SK-N-DZ (cell line): Measurements from ENCODE around the gene XYLT1.

Experiments
- DNase-seq: peaks from one replicate; pipeline ENCODE4 v3.0.0-alpha.2; 2015; ENCODE audit warnings: low spot score

Gene XYLT1

GRCh38 chr16:17289674-17290635, 180.8 kb downstream of the XYLT1 start:
- no peak for DNase-seq

DNA sequence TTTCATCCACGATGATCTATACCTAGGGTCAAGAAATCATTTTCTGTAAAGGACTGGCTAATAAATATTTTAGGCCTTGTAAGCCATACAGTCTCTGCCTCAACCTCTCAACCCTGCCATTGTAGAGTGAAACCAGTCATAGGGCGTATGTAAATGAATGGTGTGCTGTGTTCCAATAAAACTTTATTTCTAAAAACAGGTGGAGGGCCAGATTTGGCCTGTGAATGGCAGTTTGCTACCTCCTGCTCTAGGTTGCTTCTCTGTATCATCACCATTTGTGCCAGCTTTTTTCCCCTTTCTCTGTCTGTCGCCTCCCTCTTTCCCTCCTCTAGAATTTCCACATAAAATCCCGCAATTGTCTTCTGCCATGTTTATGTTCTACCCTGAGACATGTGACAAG, 181.7 kb downstream of the XYLT1 start:
- no peak for DNase-seq

GRCh38 chr16:17287166-17287800, 183.5 kb downstream of the XYLT1 start:
- peak; percentile 9 for DNase-seq

- no peak for DNase-seq
Measured at GRCh38 chr16:17286443-17286842, 184.3 kb downstream of the XYLT1 start.

DNA sequence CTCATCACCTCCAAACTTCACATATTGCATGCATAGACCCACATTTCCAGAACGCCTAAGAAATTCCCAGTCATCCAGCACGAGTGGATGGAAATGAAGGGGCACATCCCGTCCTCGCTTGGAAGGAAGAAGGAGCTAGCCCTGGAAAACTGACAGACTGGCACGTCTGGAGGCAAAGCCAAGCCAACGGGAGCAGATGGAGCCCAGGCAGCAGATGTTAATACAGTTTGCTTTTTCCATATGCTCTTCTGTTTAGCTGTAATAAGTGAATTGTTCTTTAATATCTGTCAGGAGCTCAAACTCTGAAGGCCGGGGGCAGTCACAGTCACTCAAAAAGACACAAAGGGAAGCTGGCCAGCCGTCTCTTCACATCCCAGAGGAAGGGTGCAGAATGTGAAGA, 187.7 kb downstream of the XYLT1 start:
- DNase-seq = no peak

GRCh38 chr16:17282247-17282646, 188.5 kb downstream of the XYLT1 start:
- no peak for DNase-seq

DNA sequence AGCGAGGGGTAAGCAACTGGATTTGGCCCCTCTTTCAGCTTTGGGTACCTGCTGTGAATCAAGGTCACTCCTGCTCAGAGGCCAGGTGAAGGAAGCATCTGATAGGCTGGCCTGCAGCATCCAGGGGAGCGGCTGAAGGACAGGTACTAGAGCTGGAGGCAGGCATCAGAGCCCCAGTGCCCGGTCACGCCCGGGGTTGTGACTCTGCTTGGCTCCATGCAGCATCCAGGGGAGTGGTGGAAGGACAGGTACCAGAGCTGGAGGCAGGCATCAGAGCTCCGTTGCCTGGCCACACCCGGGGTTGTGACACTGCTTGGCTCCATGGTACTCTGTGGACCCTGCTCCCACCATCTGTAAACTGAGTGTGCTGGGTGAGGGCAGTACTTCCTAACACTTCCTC, 189.7 kb downstream of the XYLT1 start:
- DNase-seq = no peak

- no peak for DNase-seq
Measured at GRCh38 chr16:17278988-17279387, 191.8 kb downstream of the XYLT1 start.

DNA sequence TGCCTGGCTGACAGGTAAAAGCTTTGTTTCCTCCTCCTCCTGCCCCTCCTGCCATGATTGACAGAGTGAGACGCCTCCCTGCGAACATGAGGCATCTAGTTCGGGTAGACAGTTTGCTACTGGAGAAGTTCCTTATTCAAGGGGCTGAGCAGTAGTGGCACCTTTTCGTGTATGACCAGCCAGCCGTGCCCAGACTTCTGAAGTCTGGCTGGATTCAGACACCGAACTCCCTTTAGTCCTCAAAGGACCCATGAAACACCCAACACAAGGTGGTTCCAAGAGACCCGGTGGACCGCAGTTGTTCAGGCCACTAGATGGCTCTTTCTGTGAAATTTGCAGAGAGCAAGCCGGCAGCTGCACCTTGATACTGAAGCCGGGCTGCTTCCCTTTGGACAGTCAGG, 192.8 kb downstream of the XYLT1 start:
- peak; percentile 8 for DNase-seq

GRCh38 chr16:17276610-17277009, 194.2 kb downstream of the XYLT1 start:
- DNase-seq = no peak

- DNase-seq = no peak
Measured at GRCh38 chr16:17276010-17276530, 194.7 kb downstream of the XYLT1 start.

DNA sequence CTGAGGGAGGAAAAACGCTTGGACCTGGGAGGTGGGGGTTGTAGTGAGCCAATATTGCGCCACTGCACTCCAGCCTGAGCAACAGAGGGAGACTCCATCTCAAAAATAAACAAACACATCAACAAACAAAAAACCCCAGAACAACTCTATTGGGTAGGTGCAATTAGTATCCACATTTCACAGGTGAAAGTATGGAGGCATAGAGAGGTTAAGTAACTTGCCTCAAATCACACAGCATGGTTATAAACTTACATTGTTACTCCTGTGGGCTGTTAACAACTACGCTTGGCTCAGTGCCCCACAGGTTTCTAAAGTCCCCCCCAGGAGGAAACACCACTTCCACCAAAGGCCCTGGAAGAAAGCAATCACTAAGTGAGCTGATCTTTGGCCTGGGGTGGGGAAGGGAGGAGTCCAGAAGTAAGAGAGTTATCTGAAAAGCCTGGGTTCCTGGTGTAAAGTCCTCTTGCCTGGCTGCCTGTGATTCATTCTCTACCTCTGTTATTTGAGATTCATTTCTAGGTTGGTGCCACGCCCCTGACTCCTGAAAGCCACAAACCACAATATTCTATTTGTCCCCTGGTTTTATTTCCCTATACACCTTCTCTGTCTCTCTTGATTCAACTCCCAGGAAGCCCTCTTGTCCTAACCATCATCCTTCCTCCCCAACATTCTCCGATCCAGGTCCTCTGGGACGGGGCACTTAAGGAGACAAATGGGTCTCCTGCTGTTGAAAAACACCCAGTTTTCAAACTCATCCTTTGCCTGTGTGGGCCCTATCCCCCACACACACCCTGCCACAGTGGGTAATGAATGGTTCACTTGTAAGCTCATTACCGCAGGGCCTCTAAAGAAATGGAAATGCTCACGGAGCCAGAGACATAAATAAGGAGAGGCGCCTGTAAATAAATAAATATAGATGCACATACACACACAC, 195.4 kb downstream of the XYLT1 start:
- no peak for DNase-seq

GRCh38 chr16:17273142-17273561, 197.6 kb downstream of the XYLT1 start:
- DNase-seq = no peak

GRCh38 chr16:17272716-17273115, 198.0 kb downstream of the XYLT1 start:
- no peak for DNase-seq

- DNase-seq = no peak
Measured at GRCh38 chr16:17271687-17272086, 199.1 kb downstream of the XYLT1 start.

DNA sequence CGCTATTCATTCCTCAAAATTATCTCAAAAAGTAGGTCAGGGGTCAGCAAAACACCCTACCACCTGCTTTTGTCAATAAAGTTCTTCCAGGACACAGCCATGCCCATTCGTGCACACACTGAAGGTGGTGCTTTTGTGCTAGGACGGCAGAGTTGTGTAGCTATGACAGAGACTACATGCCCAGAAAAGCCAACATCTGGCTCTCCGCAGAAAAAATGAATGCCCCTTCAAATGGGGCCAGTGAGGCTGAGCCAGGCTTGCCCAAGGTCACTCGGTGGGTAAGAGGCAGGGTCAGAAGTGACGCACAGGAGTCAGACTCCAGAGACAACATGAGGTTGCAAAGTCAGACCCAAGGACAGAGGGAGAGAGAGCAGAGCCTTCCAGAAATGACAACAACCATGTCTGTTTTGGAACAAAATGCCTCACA, 200.1 kb downstream of the XYLT1 start:
- no peak for DNase-seq

DNA sequence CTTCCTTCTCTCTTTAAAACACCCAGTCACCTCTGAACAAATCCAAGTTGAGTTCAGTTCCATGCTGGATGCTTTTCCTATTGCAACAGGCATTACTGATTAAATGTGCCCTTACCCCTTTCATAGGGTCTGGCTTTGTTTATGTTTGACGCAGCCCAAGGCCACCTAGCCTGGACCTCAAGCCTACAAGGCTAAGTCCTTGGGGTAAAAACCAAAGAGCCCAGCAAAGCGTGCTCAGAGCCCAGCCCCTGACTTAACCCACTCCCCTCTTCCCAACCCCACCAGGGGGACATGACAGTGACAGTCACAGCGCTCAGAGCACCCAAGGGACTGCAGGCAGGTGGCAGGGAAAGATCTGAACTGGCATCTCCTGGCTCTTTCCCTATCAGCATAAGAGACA, 200.6 kb downstream of the XYLT1 start:
- no peak for DNase-seq

GRCh38 chr16:17269439-17269838, 201.3 kb downstream of the XYLT1 start:
- DNase-seq = no peak

- DNase-seq = no peak
Measured at GRCh38 chr16:17266608-17267313, 204.0 kb downstream of the XYLT1 start.

- no peak for DNase-seq
Measured at GRCh38 chr16:17265154-17265553, 205.6 kb downstream of the XYLT1 start.
